ENCODE data around the gene RAP1GAP. TPM values are rescaled to one million over a fixed set of nuclear protein-coding genes. Genes with fewer than 3 reads are reported as not detected.

RAP1GAP gene
- total RNA-seq, 2 donors from 2014 or later: 1.2 to 2.4 TPM

DNA sequence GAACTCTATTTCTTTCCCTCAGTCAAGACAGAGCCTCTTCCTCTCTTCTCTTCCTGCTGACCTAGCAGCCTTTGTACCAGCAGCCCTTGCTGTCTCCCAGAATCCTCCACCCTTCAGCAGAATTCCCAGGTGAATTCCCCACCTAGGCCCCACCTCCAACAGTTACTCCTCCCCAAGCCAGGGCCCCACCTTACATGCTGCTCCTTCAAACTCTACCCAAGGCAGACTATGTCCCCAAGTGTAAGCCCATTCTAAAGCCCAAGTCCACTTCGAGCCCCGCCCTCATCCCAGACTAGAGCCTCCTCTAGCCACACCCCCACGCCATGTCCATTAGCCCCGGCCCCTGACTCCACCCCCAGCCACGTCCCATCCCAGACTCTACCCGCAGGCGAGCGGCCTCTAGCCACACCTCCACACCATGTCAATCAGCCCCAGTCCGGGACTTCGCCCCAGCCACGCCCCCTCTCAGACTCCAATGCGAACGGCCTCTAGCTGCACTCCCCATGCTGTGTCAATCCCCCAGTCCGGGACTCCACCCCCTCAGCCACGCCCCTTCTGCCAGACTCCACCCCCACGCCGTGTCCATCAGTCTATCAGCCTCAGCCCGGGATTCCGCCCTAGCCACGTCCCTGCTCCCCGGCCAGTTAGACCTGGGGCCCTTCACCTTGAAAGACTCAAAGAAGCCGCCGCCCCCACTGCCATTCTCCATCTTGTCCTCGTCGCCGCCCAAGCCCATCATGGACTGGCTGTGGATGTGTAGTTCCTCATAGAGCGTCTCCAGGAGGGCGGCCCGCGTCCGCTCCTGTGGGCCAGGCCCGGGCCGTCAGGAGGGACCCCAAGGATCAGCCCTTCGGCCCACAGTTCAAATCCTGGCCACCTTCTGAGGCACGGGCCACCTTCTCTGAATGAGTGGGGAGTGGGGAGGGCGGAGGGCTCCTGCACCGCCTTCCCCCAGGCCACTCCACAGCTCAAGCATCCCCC is 61.3 kb downstream of the RAP1GAP start:
- Mint-ChIP-seq H3K27ac (no peak overlapping the region), H3K4me1 (ENCODE audit: low read depth) (peaks cover 12% of the 10 kb centered on the region), H3K36me3 (ENCODE audit: insufficient read depth in 2 of 2) (no peaks in the 10 kb centered on the region), H3K4me3 (peak overlapping the region; percentile 33 to 58), H3K9me3 (no peaks in the 10 kb centered on the region), H3K27me3 (ENCODE audit: low read depth) (no peaks in the 10 kb centered on the region)
- DNase-seq: peak; percentile 75
- ATAC-seq (replicated peaks in 1 of 2): peak; percentile 95

GRCh38 chr1:21605964-21606705 is 63.0 kb downstream of the RAP1GAP start:
- Mint-ChIP-seq H3K9me3 (no peaks in the 10 kb centered on the region), H3K4me1 (ENCODE audit: low read depth) (peaks cover 12% of the 10 kb centered on the region), H3K4me3 (no peak overlapping the region), H3K27me3 (ENCODE audit: low read depth) (no peaks in the 10 kb centered on the region), H3K36me3 (ENCODE audit: insufficient read depth in 2 of 2) (no peaks in the 10 kb centered on the region), H3K27ac (no peak overlapping the region)
- ATAC-seq (replicated peaks in 1 of 2) (no peak), DNase-seq (no peak)

DNA sequence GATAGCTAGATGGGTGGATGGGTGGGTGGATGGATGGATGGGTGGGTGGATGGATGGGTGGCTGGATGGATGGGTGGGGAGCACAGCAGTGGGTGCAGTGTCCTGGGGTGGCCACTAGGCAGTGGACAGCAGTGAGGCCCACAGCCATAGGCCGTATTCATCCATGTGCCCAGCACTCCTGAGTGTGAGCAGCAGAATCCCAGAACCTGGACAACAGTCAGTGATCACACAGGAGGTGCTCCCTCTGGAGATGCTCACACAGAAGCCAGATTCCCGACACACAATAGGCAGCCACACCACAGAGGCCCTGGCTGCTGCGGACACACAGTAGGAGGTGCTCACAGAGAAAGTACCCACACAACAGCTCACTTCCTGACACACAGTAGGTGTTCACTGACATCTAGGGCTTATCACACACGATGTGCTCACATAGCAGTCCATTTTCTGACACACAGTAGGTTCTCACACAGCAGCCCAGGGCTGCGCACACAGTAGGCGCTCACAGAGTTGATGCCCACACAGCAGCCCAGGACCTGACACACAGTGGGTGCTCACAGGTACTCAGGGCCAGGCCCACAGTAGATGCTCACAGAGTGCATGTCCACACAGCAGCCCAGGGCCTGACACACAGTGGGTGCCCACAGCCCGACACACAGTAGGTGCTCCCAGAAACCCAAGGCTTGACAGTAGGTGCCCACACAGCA is 64.0 kb downstream of the RAP1GAP start:
- Mint-ChIP-seq H3K27ac (no peak overlapping the region), H3K27me3 (ENCODE audit: low read depth) (no peaks in the 10 kb centered on the region), H3K36me3 (ENCODE audit: insufficient read depth in 2 of 2) (no peaks in the 10 kb centered on the region), H3K4me1 (ENCODE audit: low read depth) (peaks cover 12% of the 10 kb centered on the region), H3K4me3 (no peak overlapping the region), H3K9me3 (no peaks in the 10 kb centered on the region)
- DNase-seq (no peak), ATAC-seq (replicated peaks in 1 of 2) (no peak)

DNA sequence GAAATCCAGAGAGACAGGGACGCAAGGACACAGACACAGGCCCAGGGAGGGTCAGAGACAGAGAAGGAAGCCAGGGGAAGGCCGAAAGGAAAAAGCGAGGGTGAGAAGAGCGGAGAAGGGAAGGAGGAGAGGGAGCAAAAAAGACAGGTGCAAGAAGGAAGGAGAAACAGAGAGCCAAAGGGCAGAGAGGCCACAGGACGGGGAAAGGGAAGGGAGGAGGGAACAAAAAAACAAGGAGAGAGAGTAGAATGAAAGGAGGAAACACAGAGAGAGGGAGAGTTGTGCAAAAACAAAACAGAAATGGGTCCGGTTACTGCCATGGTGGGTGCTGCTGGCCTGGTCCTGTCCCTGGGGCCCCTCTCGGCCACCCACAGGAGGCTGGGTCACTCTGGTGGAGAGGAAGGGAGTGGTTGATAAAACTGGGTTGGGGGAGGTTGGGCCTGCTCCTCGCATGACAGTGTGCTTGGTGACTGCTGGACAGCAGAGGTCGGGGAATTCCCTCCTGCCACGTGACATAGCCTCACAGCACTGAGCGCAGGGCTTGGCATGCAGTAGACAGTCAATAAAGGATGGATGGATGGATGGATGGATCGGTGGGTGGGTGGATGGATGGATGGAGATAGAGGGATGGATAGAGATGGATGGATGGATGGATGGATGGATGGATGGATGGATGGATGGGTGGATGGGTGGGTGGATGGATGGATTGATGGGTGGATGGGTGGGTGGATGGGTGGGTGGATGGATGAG is 64.8 kb downstream of the RAP1GAP start:
- Mint-ChIP-seq H3K4me3 (no peak overlapping the region), H3K36me3 (ENCODE audit: insufficient read depth in 2 of 2) (no peaks in the 10 kb centered on the region), H3K4me1 (ENCODE audit: low read depth) (peaks cover 12% of the 10 kb centered on the region), H3K27ac (no peak overlapping the region), H3K9me3 (no peaks in the 10 kb centered on the region), H3K27me3 (ENCODE audit: low read depth) (no peaks in the 10 kb centered on the region)
- ATAC-seq (replicated peaks in 1 of 2) (no peak), DNase-seq (no peak)

DNA sequence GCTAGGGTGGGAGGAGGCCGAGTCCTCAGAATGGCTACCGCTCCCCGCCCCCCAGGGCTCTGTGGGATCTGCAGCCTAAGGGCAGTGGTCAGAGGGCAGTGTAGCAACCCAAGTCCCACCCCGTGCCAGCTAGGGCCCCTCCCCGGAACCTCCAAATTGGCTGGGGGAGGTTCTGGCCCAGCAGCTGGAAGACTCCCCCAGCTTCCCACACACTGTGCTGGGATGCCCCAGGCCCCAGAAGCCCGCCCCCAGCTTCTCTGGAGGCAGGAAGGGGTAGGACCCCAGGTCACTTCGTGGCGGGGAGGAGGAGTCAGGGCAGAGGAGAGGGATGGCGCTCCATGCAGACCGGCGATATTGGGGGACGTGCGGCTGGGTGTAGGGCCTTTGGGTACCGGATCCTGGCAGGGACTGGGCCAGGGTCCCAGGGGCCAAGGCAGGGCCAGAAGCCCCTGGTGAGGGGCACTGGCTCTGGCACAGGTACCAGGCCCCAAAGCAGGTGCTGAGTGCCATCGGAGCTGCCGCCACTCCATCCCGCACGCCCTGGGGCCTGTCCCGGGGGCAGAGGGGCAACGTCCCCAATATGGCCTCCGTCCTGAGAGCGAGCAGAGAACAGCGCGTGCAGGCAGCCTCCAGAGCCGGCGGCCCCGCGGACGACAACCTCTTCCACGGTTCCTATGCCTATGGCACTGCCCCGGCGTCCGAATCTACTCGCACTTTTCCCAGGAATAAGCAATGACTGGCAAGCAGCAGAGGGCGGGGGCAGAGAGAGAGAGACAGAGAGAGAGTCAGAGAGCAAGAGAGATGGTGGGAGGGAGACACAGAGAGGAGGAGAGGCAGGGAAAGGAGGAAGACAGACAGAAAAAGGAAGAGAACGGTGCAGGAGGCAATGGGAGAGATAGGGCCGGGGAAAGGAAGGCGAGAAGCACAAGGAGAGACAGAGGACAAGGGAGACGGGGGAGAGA is 65.7 kb downstream of the RAP1GAP start:
- Mint-ChIP-seq H3K4me1 (ENCODE audit: low read depth) (peaks cover 12% of the 10 kb centered on the region), H3K27me3 (ENCODE audit: low read depth) (no peaks in the 10 kb centered on the region), H3K36me3 (ENCODE audit: insufficient read depth in 2 of 2) (no peaks in the 10 kb centered on the region), H3K4me3 (no peak overlapping the region), H3K9me3 (no peaks in the 10 kb centered on the region), H3K27ac (no peak overlapping the region)
- ATAC-seq (replicated peaks in 1 of 2): no peak
- DNase-seq: no peak

DNA sequence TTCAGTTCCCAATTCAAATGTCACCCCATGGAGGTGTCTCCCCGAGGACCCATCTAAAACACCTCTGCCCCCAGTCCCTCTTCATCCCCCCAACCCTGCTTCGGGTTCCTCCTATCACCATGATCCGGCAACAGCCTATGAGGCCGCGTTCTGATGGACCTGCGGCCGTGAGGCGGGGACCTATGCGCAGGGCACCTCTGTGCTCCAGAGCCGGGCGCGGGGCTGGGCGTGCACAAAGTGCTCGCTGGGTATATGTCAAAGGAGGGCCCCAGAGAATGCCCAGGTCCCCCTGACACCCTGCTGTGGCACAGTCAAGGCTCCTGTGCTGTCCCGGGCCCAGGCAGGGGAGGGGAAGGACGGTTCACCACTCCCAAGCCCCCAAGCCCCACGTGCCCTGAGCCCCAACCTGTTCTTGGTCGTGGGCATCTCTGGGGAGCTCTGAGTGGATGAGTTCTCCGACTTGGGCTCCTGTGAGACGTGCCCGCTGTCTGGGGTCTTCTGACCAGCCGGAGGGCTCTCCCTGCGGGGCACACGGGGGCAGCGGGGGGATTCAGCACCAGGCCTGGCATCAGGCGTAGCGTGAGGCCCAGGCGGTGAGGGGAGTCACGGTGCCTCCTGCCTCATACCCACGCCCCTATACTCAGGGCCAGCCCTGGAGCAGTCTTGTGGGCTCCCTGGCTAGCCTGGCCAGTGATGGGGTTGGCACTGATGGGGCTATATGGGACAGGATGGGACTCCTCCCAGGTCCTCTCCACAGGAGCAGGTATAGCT is 67.7 kb downstream of the RAP1GAP start:
- H3K4me3 Mint-ChIP-seq: no peak overlapping the region
- DNase-seq (no peak), ATAC-seq (replicated peaks in 1 of 2) (no peak)
- H3K27ac Mint-ChIP-seq: no peak overlapping the region
- H3K36me3 Mint-ChIP-seq (ENCODE audit: insufficient read depth in 2 of 2): no peaks in the 10 kb centered on the region
- no peaks in the 10 kb centered on the region for H3K9me3 Mint-ChIP-seq
- no peaks in the 10 kb centered on the region for H3K4me1 Mint-ChIP-seq (ENCODE audit: low read depth)
- H3K27me3 Mint-ChIP-seq (ENCODE audit: low read depth): no peaks in the 10 kb centered on the region

DNA sequence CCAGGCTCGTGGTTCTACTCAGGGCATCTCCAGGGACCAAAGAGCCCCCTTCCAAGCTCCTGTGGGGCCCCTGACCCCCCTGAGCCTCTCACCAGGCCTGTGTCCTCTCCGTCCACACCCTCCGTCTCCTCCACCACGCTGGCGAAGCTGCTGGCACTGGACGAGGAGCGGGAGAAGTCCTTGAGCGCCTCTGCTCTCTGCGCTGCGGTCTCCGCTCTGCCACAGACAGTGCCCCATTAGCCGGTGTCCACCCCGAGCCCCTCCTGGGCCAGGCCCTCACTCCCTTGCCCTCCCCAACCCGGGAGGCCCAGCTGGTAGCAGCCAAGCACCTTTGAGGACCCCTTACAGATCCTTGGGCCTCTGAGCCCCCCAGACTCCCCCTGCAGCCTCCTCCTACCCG is 69.8 kb downstream of the RAP1GAP start:
- no peaks in the 10 kb centered on the region for H3K9me3 Mint-ChIP-seq

DNA sequence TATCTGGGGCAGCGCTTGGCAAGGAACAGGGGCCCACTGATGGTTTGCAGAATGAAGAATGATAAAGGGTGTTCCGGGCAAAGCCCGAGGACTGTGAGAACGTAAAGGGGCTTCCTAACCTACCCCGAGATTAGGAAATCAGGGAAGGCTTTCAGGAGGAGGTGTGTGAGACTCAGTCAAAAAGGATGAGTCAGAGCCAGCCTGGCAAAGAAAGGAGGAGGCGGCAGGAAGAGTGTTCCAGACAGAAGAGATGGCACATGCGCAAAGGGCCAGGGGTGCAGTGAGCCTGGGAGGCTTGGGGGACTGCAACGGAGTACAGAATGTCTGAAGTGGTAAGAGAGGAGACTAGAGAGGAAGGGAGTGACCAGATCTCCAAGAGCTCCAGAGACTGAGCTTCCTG is 70.3 kb downstream of the RAP1GAP start:
- ATAC-seq (replicated peaks in 1 of 2) (no peak), DNase-seq (no peak)
- no peaks in the 10 kb centered on the region for H3K4me1 Mint-ChIP-seq (ENCODE audit: low read depth)
- H3K4me3 Mint-ChIP-seq: no peak overlapping the region
- no peaks in the 10 kb centered on the region for H3K9me3 Mint-ChIP-seq
- no peaks in the 10 kb centered on the region for H3K27me3 Mint-ChIP-seq (ENCODE audit: low read depth)
- no peak overlapping the region for H3K27ac Mint-ChIP-seq
- H3K36me3 Mint-ChIP-seq (ENCODE audit: insufficient read depth in 2 of 2): no peaks in the 10 kb centered on the region

More for the DNA sequence above, 69.8 kb downstream of the RAP1GAP start:
- ATAC-seq (replicated peaks in 1 of 2): no peak
- H3K4me3 Mint-ChIP-seq: no peak overlapping the region
- DNase-seq: no peak
- H3K27ac Mint-ChIP-seq: no peak overlapping the region
- H3K4me1 Mint-ChIP-seq (ENCODE audit: low read depth): no peaks in the 10 kb centered on the region
- H3K27me3 Mint-ChIP-seq (ENCODE audit: low read depth): no peaks in the 10 kb centered on the region
- H3K36me3 Mint-ChIP-seq (ENCODE audit: insufficient read depth in 2 of 2): no peaks in the 10 kb centered on the region

GRCh38 chr1:21598417-21598816 is 70.7 kb downstream of the RAP1GAP start:
- Mint-ChIP-seq H3K4me1 (ENCODE audit: low read depth) (no peaks in the 10 kb centered on the region), H3K4me3 (no peak overlapping the region), H3K27me3 (ENCODE audit: low read depth) (no peaks in the 10 kb centered on the region), H3K36me3 (ENCODE audit: insufficient read depth in 2 of 2) (no peaks in the 10 kb centered on the region), H3K9me3 (no peaks in the 10 kb centered on the region), H3K27ac (no peak overlapping the region)
- DNase-seq (no peak), ATAC-seq (replicated peaks in 1 of 2) (no peak)

- no peaks in the 10 kb centered on the region for H3K9me3 Mint-ChIP-seq
These were observed 71.4 kb downstream of the RAP1GAP start for GRCh38 chr1:21597753-21598152.

DNA sequence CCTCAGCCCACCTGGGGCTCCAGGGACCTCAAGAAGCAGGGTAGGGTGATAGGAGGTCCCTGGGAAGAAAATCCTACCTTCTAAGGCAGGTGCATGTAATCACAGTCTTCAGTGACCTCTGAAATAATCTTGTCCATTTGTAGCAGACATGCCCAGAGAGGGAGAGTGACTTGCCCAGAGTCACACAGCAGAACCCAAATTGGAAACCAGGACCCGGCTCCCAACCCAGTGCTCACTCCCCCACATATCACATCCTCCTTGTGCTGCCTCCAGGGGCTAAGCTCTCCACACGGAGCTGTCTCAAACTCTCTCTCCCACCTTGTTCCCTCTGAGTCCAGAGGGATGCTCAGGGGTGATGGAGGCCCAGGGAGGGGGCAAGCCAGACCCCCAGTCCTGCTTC is 72.5 kb downstream of the RAP1GAP start:
- Mint-ChIP-seq H3K27me3 (ENCODE audit: low read depth) (peaks cover 11% of the 10 kb centered on the region), H3K36me3 (ENCODE audit: insufficient read depth in 2 of 2) (no peaks in the 10 kb centered on the region), H3K9me3 (no peaks in the 10 kb centered on the region), H3K27ac (no peak overlapping the region), H3K4me3 (no peak overlapping the region), H3K4me1 (ENCODE audit: low read depth) (no peaks in the 10 kb centered on the region)
- DNase-seq: no peak
- no peak for ATAC-seq (replicated peaks in 1 of 2)

More at GRCh38 chr1:21597753-21598152, 71.4 kb downstream of the RAP1GAP start:
- Mint-ChIP-seq H3K4me1 (ENCODE audit: low read depth) (no peaks in the 10 kb centered on the region), H3K36me3 (ENCODE audit: insufficient read depth in 2 of 2) (no peaks in the 10 kb centered on the region), H3K27me3 (ENCODE audit: low read depth) (no peaks in the 10 kb centered on the region), H3K4me3 (no peak overlapping the region), H3K27ac (no peak overlapping the region)
- DNase-seq: no peak
- ATAC-seq (replicated peaks in 1 of 2): no peak

Measured in activated T-cell treated with anti-CD3 and anti-CD28 coated beads, Interleukin-2, amount 50 U/mL, for 72 hours (primary cell).